Thoracic aorta (tissue), 2 donors: ENCODE results near the gene SLC35F2. TPM values are rescaled to one million over a fixed set of nuclear protein-coding genes. Genes with fewer than 3 reads are reported as not detected.
"Not testable (repeated sequence)": the region's sequence is repeated elsewhere in the genome, so short reads cannot be mapped to it uniquely, and the experiment has no call there.

Experiments used
- ATAC-seq: fragments of 150-250 bp; one replicate; pipeline ENCODE4 v1.8.0; 2017; ENCODE audit warnings: low read depth; ENCODE audit not compliant: insufficient number of reproducible peaks, low FRiP score
- DNase-seq: peaks from one replicate; pipeline ENCODE4 v3.0.0-alpha.2; 2020; ENCODE audit warnings: low spot score
- H3K27ac ChIP-seq, 2 donors: fragments of 200-600 bp; sonication (generic); 1 replicate in 1 of 2; 2 replicates in 1 of 2; pipeline ENCODE4 v1.5.1; 2016; ENCODE audit warnings: mild to moderate bottlenecking in 2 of 2, moderate library complexity in 2 of 2
- H3K27me3 ChIP-seq: fragments of 200-600 bp; sonication (generic); replicated peaks from 2 replicates; pipeline ENCODE4 v1.6.0; 2016; ENCODE audit warnings: mild to moderate bottlenecking; ENCODE audit not compliant: insufficient read depth
- H3K36me3 ChIP-seq: fragments of 200-600 bp; sonication (generic); one replicate; pipeline ENCODE4 v1.5.1; 2016
- H3K4me1 ChIP-seq, 2 donors: fragments of 200-600 bp; sonication (generic); 1 replicate in 1 of 2; 2 replicates in 1 of 2; pipeline versions ENCODE4 v1.5.1 to v1.6.0; 2016; ENCODE audit warnings: low read depth in 2 of 2, mild to moderate bottlenecking in 1 of 2; ENCODE audit not compliant: control insufficient read depth in 1 of 2
- H3K4me3 ChIP-seq: fragments of 200-600 bp; sonication (generic); 2 replicates; pipeline ENCODE4 v1.5.1; 2016; ENCODE audit warnings: mild to moderate bottlenecking
- H3K9me3 ChIP-seq: fragments of 200-600 bp; sonication (generic); 2 replicates; pipeline ENCODE4 v1.5.1; 2016
- CTCF ChIP-seq: fragments of 200-600 bp; sonication (generic); IDR thresholded peaks from one replicate; pipeline ENCODE4 v1.5.1; 2019; ENCODE audit warnings: antibody characterized with exemption
- total RNA-seq, 2 donors: library from RNA; depleted of rRNA; stranded (reverse); fragments of >200 nt; gene quantifications; one replicate each; pipeline versions ENCODE4 v1.1.0 to v1.2.3, GENCODE V29; 2016

SLC35F2 gene
- 10 to 100 TPM; 10.0 to 13.5 TPM for total RNA-seq

- Histone ChIP-seq H3K4me3 (peak within 1 kb of the TSS; percentile 96), H3K27ac (peak within 1 kb of the TSS; percentile 60 to 81), H3K9me3 (no peaks in the 10 kb centered on the region), H3K27me3 (no peaks in the 10 kb centered on the region), H3K36me3 (no peaks in the 10 kb centered on the region), H3K4me1 (no peaks in the 10 kb centered on the region)
- no peak for TF ChIP-seq CTCF
- no peak for DNase-seq
- peak; percentile 69 for ATAC-seq
These were observed at the start of gene SLC35F2 for GRCh38 chr11:107858217-107859070. Gene SLC35F2, minus strand, starts transcription at chr11:107858787. Its CDS starts 20 bp downstream, at chr11:107858767.

- Histone ChIP-seq H3K9me3 (no peaks in the 10 kb centered on the region), H3K27me3 (no peaks in the 10 kb centered on the region), H3K4me3 (no peak overlapping the region), H3K27ac (no peak overlapping the region), H3K4me1 (no peaks in the 10 kb centered on the region), H3K36me3 (no peaks in the 10 kb centered on the region)
- DNase-seq, result no peak
- no peak for TF ChIP-seq CTCF
- no peak for ATAC-seq
These were observed 49.6 kb upstream of the SLC35F2 start for GRCh38 chr11:107908211-107908610.

- Histone ChIP-seq H3K27me3 (no peaks in the 10 kb centered on the region), H3K4me3 (no peak overlapping the region), H3K27ac (no peak overlapping the region), H3K36me3 (no peaks in the 10 kb centered on the region), H3K4me1 (no peaks in the 10 kb centered on the region), H3K9me3 (no peaks in the 10 kb centered on the region)
- TF ChIP-seq CTCF, result peak; percentile 43
- DNase-seq, result no peak
- no peak for ATAC-seq
These were observed 39.7 kb upstream of the SLC35F2 start for GRCh38 chr11:107898270-107898669.

- ATAC-seq, result no peak
- H3K36me3 ChIP-seq, result no peaks in the 10 kb centered on the region
- no peak for DNase-seq
- no peaks in the 10 kb centered on the region for H3K27me3 ChIP-seq
- H3K4me3 ChIP-seq, result no peak overlapping the region
- H3K9me3 ChIP-seq, result no peaks in the 10 kb centered on the region
- TF ChIP-seq CTCF, result no peak
- no peak overlapping the region for H3K27ac ChIP-seq
- H3K4me1 ChIP-seq, result no peaks in the 10 kb centered on the region
These were observed 23.7 kb upstream of the SLC35F2 start for GRCh38 chr11:107882095-107882820.

- H3K9me3 ChIP-seq, H3K27ac ChIP-seq, DNase-seq, ATAC-seq, H3K4me1 ChIP-seq, H3K36me3 ChIP-seq, H3K4me3 ChIP-seq, H3K27me3 ChIP-seq: not testable (repeated sequence)
These were observed 22.9 kb upstream of the SLC35F2 start for GRCh38 chr11:107881471-107881870.
